Stimulated activated CD4-positive, alpha-beta T cell treated with anti-CD3 and anti-CD28 coated beads, Interleukin-15, amount 100 ng/mL, for 1 hour (primary cell): ENCODE measurements around the gene SYNC.
"Not testable (repeated sequence)": the region's sequence is repeated elsewhere in the genome, so short reads cannot be mapped to it uniquely, and the experiment has no call there.

Source experiments
- DNase-seq, 2 donors: peaks; one replicate each; pipeline ENCODE4 v3.0.0-alpha.2; 2020; ENCODE audit warnings: low read depth in 1 of 2, low spot score in 1 of 2

SYNC gene

DNA sequence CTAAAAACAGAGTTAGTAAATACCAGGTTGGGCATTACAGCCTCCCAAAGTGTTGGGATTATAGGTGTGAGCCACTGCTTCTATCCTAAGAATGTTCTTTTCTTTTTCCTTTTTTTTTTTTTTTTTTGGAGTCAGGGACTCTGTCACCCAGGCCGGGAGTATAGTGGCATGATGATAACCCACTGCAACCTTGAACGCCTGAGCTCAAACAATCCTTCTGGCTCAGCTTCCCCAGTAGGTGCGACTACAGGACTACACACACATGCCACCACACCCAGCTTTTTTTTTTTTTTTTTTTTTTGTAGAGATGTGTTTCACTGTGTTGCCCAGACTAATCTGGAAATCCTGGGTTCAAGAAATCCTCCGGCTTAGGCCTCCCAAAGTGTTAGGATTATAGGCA lies 58.1 kb downstream of the SYNC start:
- DNase-seq, result no peak

DNA sequence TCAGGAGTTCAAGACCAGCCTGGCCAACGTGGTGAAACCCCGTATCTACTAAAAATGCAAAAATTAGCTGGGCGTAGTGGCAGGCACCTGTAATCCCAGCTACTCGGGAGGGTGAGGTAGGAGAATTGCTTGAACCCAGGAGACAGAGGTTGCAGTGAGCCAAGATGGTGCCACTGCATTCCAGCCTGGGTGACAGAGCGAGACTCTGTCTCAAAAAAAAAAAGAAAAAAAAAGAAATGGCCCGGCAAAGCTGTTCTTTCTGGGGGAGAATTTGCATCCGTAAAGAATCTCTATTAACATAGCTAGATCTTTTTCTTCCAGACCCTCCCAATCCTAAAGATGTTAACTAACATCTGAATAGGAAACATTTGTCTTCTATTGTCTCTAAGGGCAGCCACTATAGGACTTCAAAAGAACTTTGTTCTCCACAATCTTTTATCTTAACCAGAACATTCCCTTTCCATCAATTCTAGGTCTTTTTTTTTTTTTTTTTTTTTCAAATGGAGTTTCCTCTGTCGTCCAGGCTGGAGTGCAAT lies 60.2 kb downstream of the SYNC start:
- DNase-seq, result not testable (repeated sequence)

DNA sequence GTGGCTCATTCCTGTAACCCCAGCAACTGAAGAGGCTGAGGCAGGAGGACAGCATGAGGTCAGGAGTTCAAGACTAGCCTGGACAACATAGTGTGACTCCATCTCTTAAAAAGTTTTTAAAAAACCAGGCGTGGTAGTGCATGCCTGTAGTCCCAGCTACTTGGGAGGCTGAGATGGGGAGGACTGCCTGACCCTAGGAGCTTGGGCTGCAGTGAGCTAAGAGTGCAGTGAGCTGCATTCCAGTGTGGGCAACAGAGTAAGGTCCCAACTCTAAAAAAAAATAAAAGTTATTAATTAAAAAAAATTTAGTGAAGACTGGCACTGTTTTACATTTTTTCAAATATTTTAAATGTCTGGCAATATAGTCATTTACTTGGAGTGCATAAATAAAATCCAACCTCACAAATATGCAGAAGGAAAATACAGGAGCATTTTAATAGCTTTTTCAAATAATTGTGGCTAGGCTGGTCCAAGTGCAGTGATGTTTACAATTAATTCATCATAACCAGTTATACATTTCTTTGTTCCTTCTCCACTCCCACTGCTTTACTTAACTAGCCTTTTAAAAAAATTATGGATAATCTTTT lies 63.0 kb downstream of the SYNC start:
- no peak for DNase-seq

DNA sequence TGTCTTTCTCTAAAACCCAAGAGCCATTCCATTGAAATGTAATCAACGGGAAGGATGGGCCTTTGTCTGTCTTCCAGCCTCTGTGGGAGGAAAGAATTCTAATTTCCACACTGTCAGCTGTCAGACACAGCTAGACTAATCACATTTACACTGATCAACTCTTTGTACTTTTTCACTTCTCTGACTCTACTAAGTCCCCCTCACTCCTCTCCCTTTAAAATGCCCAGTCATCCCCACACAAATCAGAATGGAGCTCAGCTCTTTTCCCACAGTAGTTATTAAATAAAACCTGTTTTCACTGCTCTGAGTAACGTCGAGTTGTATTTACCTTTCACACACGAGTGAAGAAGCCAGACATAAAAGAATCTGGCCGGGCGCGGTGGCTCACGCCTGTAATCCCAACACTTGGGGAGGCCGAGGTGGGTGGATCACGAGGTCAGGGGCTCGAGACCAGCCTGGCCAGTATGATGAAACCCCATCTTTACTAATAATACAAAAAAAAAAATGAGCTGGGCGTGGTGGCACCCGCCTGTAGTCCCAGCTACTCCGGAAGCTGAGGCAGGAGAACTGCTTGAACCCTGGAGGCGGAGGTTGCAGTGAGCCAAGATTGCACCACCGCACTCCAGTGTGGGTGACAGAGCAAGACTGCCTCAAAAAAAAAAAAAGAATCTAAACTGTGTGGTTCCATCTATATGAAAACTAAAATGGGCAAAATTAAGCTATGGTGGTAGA lies 65.5 kb downstream of the SYNC start:
- no peak for DNase-seq

DNA sequence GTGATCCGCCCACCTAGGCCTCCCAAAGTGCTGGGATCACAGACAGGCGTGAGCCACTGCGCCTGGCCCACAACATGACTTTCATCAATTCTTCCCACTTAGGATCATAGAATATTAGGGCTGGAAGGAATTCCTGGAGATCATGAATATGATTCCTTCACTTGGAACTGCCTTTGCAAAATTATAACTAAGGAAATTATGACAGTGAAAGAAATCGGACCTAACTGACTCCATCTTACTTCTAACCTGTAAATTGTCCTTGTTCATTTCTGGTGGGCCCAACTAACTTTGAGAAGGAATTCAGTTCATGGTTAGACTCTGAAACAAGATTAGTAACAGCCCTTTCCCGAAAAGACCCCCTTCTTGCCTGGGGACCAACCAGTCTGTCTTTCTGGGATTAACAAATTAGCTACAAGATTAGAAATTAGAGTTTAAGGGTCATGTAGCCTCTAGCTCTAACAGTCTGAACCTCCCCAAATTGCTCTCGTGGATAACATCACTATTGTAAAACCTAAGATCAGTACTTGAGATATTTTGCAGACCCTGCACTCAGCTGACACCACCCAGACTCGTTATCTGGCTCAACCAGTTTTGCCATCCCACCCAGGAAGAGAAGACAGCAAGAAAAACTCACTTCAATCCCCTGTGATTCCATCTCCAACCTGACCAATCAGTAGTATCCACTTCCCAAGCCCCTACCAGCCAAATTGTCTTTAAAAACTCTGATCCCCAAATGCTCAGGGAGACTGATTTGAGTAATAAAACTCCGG lies 66.9 kb downstream of the SYNC start:
- no peak for DNase-seq

DNA sequence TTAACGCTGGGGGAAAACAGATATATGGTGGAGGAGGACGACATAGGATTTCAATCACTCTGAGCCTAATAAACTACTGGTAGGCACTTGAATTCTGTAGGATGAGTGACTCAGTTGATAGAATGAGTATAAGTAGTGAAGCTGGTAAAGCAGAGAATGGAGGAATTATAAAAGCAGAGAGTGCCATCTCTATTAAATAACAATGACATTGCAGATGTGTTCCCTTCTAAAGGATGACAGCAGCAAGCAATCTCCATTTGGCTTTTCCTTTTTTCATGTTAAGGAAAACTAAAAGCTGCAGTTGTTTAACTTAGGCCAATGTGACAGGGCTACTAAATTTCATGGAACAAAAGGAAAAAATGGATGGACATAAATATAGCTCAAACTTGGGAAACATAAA lies 69.7 kb downstream of the SYNC start:
- DNase-seq, result no peak

DNA sequence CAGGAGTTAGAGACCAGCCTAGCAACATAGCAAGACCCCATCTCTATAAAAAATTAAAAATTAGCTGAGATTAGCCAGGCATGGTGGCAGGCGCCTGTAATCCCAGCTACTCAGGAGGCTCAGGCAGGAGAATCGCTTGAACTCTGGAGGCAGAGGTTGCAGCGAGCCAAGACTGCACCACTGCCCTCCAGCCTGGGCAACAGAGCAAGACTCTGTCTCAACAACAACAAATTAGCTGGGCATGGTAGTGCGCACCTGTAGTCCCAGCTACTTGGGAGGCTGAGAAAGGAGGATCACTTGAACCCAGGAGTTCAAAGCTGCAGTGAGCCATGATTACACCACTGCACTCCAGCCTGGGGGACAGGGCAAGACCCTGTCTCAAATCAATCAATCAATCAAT lies 72.4 kb downstream of the SYNC start:
- DNase-seq, result not testable (repeated sequence)
